Non-pigmented ciliary epithelial cell (primary cell): ENCODE data around the gene IL36A.

ENCODE experiments used
- DNase-seq: peaks from one replicate; pipeline ENCODE4 v3.0.0-alpha.2; 2010; ENCODE audit warnings: low read depth

The IL36A gene

GRCh38 chr2:113007250-113007649 lies 2.0 kb downstream of the IL36A start:
- no peak for DNase-seq

DNA sequence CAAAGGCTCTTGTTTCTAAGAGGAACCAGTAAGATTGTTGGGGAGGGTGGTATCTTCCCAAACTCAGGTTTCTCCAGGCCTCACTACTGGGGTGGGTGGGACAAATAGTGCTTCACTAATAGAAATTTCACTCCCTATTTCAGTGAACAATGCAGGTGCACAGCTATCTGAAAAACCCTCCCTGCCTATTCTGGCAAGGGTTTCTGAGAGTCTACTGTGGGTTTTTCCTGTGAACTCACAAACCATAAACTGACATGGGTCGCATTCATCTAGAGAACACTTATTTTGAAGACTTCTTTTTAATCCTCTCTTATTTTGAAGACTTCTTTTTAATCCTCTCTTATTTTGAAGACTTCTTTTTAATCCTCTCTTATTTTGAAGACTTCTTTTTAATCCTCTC lies 4.4 kb downstream of the IL36A start:
- DNase-seq: no peak

GRCh38 chr2:113010088-113010487 lies 4.8 kb downstream of the IL36A start:
- no peak for DNase-seq

- no peak for DNase-seq
These were observed 5.8 kb downstream of the IL36A start for GRCh38 chr2:113011108-113011507.

- peak; percentile 37 for DNase-seq
These were observed 7.4 kb downstream of the IL36A start for GRCh38 chr2:113012436-113013335.

DNA sequence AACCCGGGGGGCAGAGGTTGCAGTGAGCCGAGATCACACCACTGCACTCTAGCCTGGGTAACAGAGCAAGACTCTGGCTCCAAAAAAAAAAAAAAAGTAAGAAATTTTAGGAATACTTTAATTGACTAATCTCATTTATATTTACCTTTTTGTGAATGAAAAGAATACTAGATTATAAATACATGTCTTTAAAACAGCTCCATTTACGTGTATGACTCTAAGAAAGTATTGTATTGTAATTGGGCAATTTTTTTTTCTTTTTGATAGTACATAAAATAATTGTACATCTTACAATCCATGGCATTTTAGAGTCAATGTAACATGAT lies 8.0 kb downstream of the IL36A start:
- DNase-seq: no peak

- DNase-seq: no peak
These were observed 8.8 kb downstream of the IL36A start for GRCh38 chr2:113014067-113014466.

- DNase-seq: no peak
These were observed 9.8 kb downstream of the IL36A start for GRCh38 chr2:113015042-113015441.

GRCh38 chr2:113015655-113016054 lies 10.4 kb downstream of the IL36A start:
- no peak for DNase-seq

GRCh38 chr2:113018509-113018908 lies 13.2 kb downstream of the IL36A start:
- no peak for DNase-seq

- DNase-seq: no peak
These were observed 16.1 kb downstream of the IL36A start for GRCh38 chr2:113021312-113021711.

DNA sequence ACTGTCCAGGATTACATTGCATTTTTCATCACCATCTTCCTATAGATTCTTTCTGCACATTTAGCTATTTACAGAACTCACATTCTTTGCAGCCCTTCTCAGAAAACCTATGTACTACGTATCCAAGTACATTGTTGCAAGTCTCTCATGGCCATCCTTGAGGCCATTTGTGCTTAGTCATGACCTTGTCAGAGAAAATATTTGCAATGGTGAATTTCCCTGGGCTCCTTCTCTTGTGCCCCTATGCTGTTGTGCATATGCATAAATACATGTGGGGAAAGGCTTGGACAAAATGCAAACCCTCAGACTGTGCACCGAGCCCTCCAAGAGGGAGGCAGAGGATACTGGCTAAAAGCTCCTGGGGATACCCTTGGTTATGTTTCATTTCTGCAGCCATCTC lies 19.5 kb downstream of the IL36A start:
- DNase-seq: no peak

- DNase-seq: no peak
These were observed 20.5 kb downstream of the IL36A start for GRCh38 chr2:113025737-113026136.

GRCh38 chr2:113027691-113028090 lies 22.4 kb downstream of the IL36A start:
- DNase-seq: no peak

- no peak for DNase-seq
These were observed 22.9 kb downstream of the IL36A start for GRCh38 chr2:113028112-113028511.

GRCh38 chr2:113032737-113033136 lies 27.5 kb downstream of the IL36A start:
- DNase-seq: no peak

GRCh38 chr2:113034016-113034415 lies 28.8 kb downstream of the IL36A start:
- DNase-seq: no peak

DNA sequence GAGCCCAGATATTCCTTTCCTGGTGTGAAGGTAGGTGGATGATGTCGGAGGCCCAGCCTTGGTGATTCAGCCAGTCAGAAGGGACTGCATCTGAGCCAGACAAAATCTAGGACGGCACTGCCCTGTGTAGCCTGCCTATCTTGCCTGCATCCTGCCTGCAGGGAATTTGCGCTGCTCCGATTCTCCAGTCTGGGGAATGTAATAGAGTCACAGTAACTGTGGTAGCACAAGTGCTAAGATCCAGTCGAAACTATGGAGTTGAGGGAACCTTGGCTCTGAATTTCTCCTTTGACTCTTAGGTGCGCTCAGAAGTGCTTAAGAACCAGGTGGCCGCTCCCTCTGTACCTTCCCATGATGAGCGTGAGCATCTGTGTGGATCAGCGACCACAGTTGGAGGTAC lies 31.5 kb downstream of the IL36A start:
- no peak for DNase-seq

GRCh38 chr2:113038291-113038690 lies 33.0 kb downstream of the IL36A start:
- no peak for DNase-seq

DNA sequence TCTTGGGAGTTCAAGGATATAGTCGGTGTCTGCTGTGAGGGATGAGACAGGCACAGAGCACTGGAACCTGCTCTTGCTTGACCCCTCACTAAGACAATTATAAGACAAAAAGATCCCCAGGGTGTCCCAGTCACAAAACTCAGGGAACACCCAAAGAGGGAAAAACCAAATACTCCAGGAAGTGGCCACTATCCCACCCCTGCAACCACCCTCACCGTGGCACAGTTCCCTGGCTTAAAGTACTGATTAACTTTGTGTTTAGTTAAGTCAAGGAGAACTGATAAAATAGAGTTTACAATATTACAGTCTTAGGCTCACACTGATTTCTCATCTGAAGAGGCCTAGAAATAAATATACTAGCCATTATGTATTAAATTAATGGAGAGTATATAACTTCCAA lies 33.9 kb downstream of the IL36A start:
- DNase-seq: no peak

- DNase-seq: no peak
These were observed 34.5 kb downstream of the IL36A start for GRCh38 chr2:113039719-113040118.

GRCh38 chr2:113041871-113042270 lies 36.6 kb downstream of the IL36A start:
- DNase-seq: no peak

DNA sequence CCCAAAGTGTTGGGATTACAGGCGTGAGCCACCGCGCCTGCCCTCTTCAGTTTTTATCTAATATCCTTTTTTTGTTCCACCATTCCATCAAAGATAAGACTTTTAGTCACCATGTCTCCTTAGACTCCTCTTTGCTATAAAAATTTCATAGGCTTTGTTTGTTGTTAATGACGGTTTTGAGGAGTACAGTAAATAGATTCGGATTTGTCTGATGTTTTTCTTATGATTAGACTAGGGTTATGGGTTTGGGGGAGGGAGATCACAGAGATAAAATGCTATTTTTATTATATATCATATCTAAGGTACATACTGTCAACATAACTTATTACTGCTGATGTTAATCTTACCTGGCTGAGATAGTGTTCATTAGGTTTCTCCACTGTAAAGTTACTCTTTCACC lies 41.2 kb downstream of the IL36A start:
- DNase-seq: no peak
